HepG2 (cell line): ENCODE data around the gene CHFR. TPM values are rescaled to one million over a fixed set of nuclear protein-coding genes. Genes with fewer than 3 reads are reported as not detected.

Experiments
- BHLHE40 ChIP-seq: IDR thresholded peaks from 2 replicates; pipeline ENCODE4 v1.6.1; 2011; ENCODE audit warnings: low read length, improper control_type of control experiment
- DPF2 ChIP-seq: sonication (generic); formaldehyde crosslinking; IDR thresholded peaks from 2 replicates; pipeline ENCODE4 v1.4.0; 2020; ENCODE audit warnings: mild to moderate bottlenecking, low read depth, missing genetic modification reagents, borderline replicate concordance
- JUND ChIP-seq: sonication (generic); formaldehyde crosslinking; IDR thresholded peaks from 2 replicates; pipeline ENCODE4 v1.8.0; 2022; ENCODE audit warnings: mild to moderate bottlenecking, missing genetic modification reagents
- KLF9 ChIP-seq: IDR thresholded peaks from 2 replicates; pipeline ENCODE4 v1.6.1; 2016; ENCODE audit warnings: low read depth
- PHF21A ChIP-seq: sonication (generic); formaldehyde crosslinking; IDR thresholded peaks from 2 replicates; pipeline ENCODE4 v1.5.0; 2020; ENCODE audit warnings: mild to moderate bottlenecking, missing genetic modification reagents
- SNAPC2 ChIP-seq: sonication (generic); formaldehyde crosslinking; IDR thresholded peaks from 2 replicates; pipeline ENCODE4 v1.8.1; 2022; ENCODE audit warnings: mild to moderate bottlenecking, missing genetic modification reagents
- SRY ChIP-seq: sonication (generic); formaldehyde crosslinking; IDR thresholded peaks from 2 replicates; pipeline ENCODE4 v1.8.0; 2022; ENCODE audit warnings: mild to moderate bottlenecking, missing genetic modification reagents
- TRIM24 ChIP-seq: sonication (generic); formaldehyde crosslinking; IDR thresholded peaks from 2 replicates; pipeline ENCODE4 v1.8.0; 2022; ENCODE audit warnings: mild to moderate bottlenecking, missing genetic modification reagents
- ZFY ChIP-seq: sonication (generic); formaldehyde crosslinking; IDR thresholded peaks from 2 replicates; pipeline ENCODE4 v1.4.0; 2020; ENCODE audit warnings: missing genetic modification reagents
- ZNF230 ChIP-seq: sonication (generic); formaldehyde crosslinking; IDR thresholded peaks from 2 replicates; pipeline ENCODE4 v1.4.0; 2020; ENCODE audit warnings: mild to moderate bottlenecking, missing genetic modification reagents
- ZNF703 ChIP-seq: sonication (generic); formaldehyde crosslinking; IDR thresholded peaks from 2 replicates; pipeline ENCODE4 v1.5.1; 2020; ENCODE audit warnings: missing genetic modification reagents, mild to moderate bottlenecking, moderate library complexity, borderline replicate concordance
- polyA plus RNA-seq, 8 experiments: library from polyadenylated mRNA; depleted of rRNA in 3 of 8; stranded (reverse) in 7 of 8; unstranded in 1 of 8; fragments of >200 nt; fragmentation: Illumina TruSeq in 4 of 8; extraction: Trizol in 4 of 8; gene quantifications; 2 replicates each; pipeline versions ENCODE4 v1.2.1 to v1.2.3, GENCODE V29; 2011 to 2016; ENCODE audit warnings: low read depth in 4 of 8, missing spikeins in 1 of 8, mixed read lengths in 1 of 8; ENCODE audit not compliant: insufficient read depth in 1 of 8
- total RNA-seq, 5 experiments: library from RNA; depleted of rRNA; stranded (reverse); fragments of >200 nt; fragmentation: Illumina TruSeq; extraction: Trizol; gene quantifications; 2 replicates each; pipeline ENCODE4 v1.2.3, GENCODE V29; 2016; ENCODE audit warnings: low read depth in 1 of 5
- TF ChIP-seq, protein P1 (sequence below): sonication (generic); formaldehyde crosslinking; IDR thresholded peaks from 2 replicates; pipeline ENCODE4 v1.5.1; 2020; ENCODE audit warnings: missing genetic modification reagents, mild to moderate bottlenecking, borderline replicate concordance
- TF ChIP-seq, protein P2 (sequence below): sonication (generic); formaldehyde crosslinking; IDR thresholded peaks from 2 replicates; pipeline ENCODE4 v1.8.0; 2022; ENCODE audit warnings: mild to moderate bottlenecking, missing genetic modification reagents; ENCODE audit not compliant: insufficient replicate concordance
- TF ChIP-seq, protein P3 (sequence below): sonication (generic); formaldehyde crosslinking; IDR thresholded peaks from 2 replicates; pipeline ENCODE4 v1.4.0; 2020; ENCODE audit warnings: missing genetic modification reagents
- TF ChIP-seq, protein P4 (sequence below): sonication (generic); formaldehyde crosslinking; IDR thresholded peaks from 2 replicates; pipeline ENCODE4 v1.5.1; 2020; ENCODE audit warnings: missing genetic modification reagents, mild to moderate bottlenecking, borderline replicate concordance
- TF ChIP-seq, protein P5 (sequence below): sonication (generic); formaldehyde crosslinking; IDR thresholded peaks from 2 replicates; pipeline ENCODE4 v1.9.0; 2022; ENCODE audit warnings: missing genetic modification reagents, mild to moderate bottlenecking, borderline replicate concordance
- TF ChIP-seq, protein P6 (sequence below): sonication (generic); formaldehyde crosslinking; IDR thresholded peaks from 2 replicates; pipeline ENCODE4 v1.8.1; 2022; ENCODE audit warnings: mild to moderate bottlenecking, missing genetic modification reagents

Gene CHFR
- total and polyA plus RNA-seq, 2 of the 13 experiments (the other 11 are each of a cell fraction or from before 2014, with no cell fraction given): 21.4 to 21.5 TPM

DNA sequence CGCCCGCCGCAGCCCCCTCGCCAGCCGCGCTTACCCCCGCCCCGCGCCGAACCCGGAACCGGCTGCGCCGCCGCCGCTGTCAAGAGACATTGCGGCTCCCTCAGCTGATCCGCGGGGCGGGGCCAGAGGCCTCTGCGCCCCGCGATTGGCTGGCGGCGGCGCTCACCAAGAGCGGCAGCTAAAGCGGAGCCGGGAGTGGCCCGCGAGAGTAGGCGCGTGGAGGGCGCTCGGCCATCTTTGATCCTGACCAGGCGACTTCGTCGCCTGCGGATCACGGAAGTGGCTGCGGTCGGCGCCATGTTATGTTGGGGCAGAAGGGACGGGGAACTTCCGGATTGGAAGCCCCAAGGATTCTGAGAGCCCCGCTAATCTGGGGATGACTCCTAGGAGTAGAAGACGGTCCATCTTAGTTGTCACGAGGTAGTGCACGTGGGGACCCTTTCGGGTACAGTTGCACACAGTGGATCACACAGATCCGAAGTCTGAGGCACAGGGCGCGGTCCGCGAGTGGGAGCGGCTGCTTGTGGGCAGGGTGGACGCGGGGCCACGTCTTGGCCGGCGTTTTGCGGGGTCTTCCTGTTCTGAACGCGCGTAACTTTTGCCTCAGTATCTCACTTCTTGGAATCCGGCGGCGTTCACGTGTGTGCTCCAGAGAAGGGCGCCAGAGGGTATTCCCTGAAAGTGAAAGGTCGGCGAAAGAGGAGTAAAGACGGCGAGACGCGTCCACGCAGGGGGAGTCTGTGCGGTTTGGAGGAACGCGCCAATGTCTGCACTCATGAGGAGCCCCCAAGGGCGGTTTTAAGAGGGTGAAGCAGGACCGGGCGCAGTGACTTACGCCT lies at the start of gene CHFR (continued):
- TF ChIP-seq, protein P1, sequence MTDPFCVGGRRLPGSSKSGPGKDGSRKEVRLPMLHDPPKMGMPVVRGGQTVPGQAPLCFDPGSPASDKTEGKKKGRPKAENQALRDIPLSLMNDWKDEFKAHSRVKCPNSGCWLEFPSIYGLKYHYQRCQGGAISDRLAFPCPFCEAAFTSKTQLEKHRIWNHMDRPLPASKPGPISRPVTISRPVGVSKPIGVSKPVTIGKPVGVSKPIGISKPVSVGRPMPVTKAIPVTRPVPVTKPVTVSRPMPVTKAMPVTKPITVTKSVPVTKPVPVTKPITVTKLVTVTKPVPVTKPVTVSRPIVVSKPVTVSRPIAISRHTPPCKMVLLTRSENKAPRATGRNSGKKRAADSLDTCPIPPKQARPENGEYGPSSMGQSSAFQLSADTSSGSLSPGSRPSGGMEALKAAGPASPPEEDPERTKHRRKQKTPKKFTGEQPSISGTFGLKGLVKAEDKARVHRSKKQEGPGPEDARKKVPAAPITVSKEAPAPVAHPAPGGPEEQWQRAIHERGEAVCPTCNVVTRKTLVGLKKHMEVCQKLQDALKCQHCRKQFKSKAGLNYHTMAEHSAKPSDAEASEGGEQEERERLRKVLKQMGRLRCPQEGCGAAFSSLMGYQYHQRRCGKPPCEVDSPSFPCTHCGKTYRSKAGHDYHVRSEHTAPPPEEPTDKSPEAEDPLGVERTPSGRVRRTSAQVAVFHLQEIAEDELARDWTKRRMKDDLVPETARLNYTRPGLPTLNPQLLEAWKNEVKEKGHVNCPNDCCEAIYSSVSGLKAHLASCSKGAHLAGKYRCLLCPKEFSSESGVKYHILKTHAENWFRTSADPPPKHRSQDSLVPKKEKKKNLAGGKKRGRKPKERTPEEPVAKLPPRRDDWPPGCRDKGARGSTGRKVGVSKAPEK (CRISPR knock-in tag): no peak
- TF ChIP-seq KLF9 (CRISPR knock-in tag) (no peak), ZNF230 (CRISPR knock-in tag) (0 out of 2 replicates have a peak, but pooled peaks have one; percentile 43), BHLHE40 (0 out of 2 replicates have a peak, but pooled peaks have one; percentile 10), ZFY (peak; percentile 64), DPF2 (CRISPR knock-in tag) (no peak), PHF21A (CRISPR knock-in tag) (no peak; the same call in 1 of the 2 replicates), TRIM24 (no peak), JUND (no peak), SNAPC2 (CRISPR knock-in tag) (no peak; the same call in 1 of the 2 replicates), SRY (CRISPR knock-in tag) (no peak), ZNF703 (CRISPR knock-in tag) (no peak)
- TF ChIP-seq, protein P2, sequence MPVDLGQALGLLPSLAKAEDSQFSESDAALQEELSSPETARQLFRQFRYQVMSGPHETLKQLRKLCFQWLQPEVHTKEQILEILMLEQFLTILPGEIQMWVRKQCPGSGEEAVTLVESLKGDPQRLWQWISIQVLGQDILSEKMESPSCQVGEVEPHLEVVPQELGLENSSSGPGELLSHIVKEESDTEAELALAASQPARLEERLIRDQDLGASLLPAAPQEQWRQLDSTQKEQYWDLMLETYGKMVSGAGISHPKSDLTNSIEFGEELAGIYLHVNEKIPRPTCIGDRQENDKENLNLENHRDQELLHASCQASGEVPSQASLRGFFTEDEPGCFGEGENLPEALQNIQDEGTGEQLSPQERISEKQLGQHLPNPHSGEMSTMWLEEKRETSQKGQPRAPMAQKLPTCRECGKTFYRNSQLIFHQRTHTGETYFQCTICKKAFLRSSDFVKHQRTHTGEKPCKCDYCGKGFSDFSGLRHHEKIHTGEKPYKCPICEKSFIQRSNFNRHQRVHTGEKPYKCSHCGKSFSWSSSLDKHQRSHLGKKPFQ (CRISPR knock-in tag): no peak
- TF ChIP-seq, protein P3, sequence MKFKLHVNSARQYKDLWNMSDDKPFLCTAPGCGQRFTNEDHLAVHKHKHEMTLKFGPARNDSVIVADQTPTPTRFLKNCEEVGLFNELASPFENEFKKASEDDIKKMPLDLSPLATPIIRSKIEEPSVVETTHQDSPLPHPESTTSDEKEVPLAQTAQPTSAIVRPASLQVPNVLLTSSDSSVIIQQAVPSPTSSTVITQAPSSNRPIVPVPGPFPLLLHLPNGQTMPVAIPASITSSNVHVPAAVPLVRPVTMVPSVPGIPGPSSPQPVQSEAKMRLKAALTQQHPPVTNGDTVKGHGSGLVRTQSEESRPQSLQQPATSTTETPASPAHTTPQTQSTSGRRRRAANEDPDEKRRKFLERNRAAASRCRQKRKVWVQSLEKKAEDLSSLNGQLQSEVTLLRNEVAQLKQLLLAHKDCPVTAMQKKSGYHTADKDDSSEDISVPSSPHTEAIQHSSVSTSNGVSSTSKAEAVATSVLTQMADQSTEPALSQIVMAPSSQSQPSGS (CRISPR knock-in tag): peak; percentile 66; the same call in 1 of the 2 replicates
- TF ChIP-seq, protein P4, sequence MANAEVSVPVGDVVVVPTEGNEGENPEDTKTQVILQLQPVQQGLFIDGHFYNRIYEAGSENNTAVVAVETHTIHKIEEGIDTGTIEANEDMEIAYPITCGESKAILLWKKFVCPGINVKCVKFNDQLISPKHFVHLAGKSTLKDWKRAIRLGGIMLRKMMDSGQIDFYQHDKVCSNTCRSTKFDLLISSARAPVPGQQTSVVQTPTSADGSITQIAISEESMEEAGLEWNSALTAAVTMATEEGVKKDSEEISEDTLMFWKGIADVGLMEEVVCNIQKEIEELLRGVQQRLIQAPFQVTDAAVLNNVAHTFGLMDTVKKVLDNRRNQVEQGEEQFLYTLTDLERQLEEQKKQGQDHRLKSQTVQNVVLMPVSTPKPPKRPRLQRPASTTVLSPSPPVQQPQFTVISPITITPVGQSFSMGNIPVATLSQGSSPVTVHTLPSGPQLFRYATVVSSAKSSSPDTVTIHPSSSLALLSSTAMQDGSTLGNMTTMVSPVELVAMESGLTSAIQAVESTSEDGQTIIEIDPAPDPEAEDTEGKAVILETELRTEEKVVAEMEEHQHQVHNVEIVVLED (CRISPR knock-in tag): peak; percentile 86
- TF ChIP-seq, protein P5, sequence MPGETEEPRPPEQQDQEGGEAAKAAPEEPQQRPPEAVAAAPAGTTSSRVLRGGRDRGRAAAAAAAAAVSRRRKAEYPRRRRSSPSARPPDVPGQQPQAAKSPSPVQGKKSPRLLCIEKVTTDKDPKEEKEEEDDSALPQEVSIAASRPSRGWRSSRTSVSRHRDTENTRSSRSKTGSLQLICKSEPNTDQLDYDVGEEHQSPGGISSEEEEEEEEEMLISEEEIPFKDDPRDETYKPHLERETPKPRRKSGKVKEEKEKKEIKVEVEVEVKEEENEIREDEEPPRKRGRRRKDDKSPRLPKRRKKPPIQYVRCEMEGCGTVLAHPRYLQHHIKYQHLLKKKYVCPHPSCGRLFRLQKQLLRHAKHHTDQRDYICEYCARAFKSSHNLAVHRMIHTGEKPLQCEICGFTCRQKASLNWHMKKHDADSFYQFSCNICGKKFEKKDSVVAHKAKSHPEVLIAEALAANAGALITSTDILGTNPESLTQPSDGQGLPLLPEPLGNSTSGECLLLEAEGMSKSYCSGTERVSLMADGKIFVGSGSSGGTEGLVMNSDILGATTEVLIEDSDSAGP (CRISPR knock-in tag): peak; percentile 73; the same call in 1 of the 2 replicates
- TF ChIP-seq, protein P6, sequence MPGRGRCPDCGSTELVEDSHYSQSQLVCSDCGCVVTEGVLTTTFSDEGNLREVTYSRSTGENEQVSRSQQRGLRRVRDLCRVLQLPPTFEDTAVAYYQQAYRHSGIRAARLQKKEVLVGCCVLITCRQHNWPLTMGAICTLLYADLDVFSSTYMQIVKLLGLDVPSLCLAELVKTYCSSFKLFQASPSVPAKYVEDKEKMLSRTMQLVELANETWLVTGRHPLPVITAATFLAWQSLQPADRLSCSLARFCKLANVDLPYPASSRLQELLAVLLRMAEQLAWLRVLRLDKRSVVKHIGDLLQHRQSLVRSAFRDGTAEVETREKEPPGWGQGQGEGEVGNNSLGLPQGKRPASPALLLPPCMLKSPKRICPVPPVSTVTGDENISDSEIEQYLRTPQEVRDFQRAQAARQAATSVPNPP: no peak
